Keratinocyte (primary cell): ENCODE results near the gene TIMM22. TPM values are rescaled to one million over a fixed set of nuclear protein-coding genes. Genes with fewer than 3 reads are reported as not detected.

Experiments used
- DNase-seq: peaks from one replicate; pipeline ENCODE4 v3.0.0-alpha.2; 2011; ENCODE audit warnings: low read depth, missing footprints, low spot score
- FAIRE-seq: peaks from 2 replicates; lab custom pipeline; 2011; peaks lifted over from hg19 to GRCh38; lab: Jason Lieb, UNC
- H2AFZ ChIP-seq: 2 replicates; pipeline ENCODE4 v1.6.0; 2012; ENCODE audit warnings: low read length, control low read depth, inconsistent platforms; ENCODE audit not compliant: control insufficient read depth
- H3K27ac ChIP-seq: 2 replicates; pipeline ENCODE4 v1.5.1; 2011; ENCODE audit warnings: low read length; ENCODE audit not compliant: control insufficient read depth, insufficient read depth
- H3K27me3 ChIP-seq: 3 replicates; pipeline ENCODE4 v1.6.0; 2011; ENCODE audit warnings: low read length; ENCODE audit not compliant: control insufficient read depth, insufficient read depth; ENCODE audit errors: extremely low read depth
- H3K36me3 ChIP-seq, 2 experiments: 2 replicates in 1 of 2; 3 replicates in 1 of 2; pipeline ENCODE4 v1.5.1; 2011; ENCODE audit warnings: low read length in 2 of 2, mild to moderate bottlenecking in 1 of 2; ENCODE audit not compliant: control insufficient read depth in 2 of 2, insufficient read depth in 2 of 2; ENCODE audit errors: extremely low read depth in 1 of 2
- H3K4me1 ChIP-seq: 3 replicates; pipeline ENCODE4 v1.5.1; 2011; ENCODE audit warnings: low read length; ENCODE audit not compliant: control insufficient read depth, insufficient read depth; ENCODE audit errors: extremely low read depth
- H3K4me2 ChIP-seq: 3 replicates; pipeline ENCODE4 v1.6.0; 2011; ENCODE audit warnings: low read depth, low read length; ENCODE audit not compliant: control insufficient read depth, insufficient read depth; ENCODE audit errors: extremely low read depth
- H3K4me3 ChIP-seq, 3 experiments: fragments of 200-600 bp in 1 of 3; sonication (generic) in 1 of 3; 2 replicates in 2 of 3; 3 replicates in 1 of 3; pipeline ENCODE4 v1.5.1; 2011 to 2016; ENCODE audit warnings: low read length in 3 of 3, mild to moderate bottlenecking in 3 of 3, control low read depth in 2 of 3, inconsistent platforms in 1 of 3, low read depth in 1 of 3, mixed read lengths in 1 of 3, mixed run types in 1 of 3, moderate library complexity in 1 of 3; ENCODE audit not compliant: control insufficient read depth in 2 of 3, insufficient read depth in 2 of 3; ENCODE audit errors: extremely low read depth in 1 of 3
- H3K79me2 ChIP-seq: 2 replicates; pipeline ENCODE4 v1.6.0; 2012; ENCODE audit warnings: low read length; ENCODE audit not compliant: control insufficient read depth, insufficient read depth
- H3K9ac ChIP-seq: 3 replicates; pipeline ENCODE4 v1.6.0; 2011; ENCODE audit warnings: low read length; ENCODE audit not compliant: control insufficient read depth, insufficient read depth; ENCODE audit errors: extremely low read depth
- H3K9me1 ChIP-seq: 3 replicates; pipeline ENCODE4 v1.6.0; 2011; ENCODE audit warnings: low read length; ENCODE audit not compliant: control insufficient read depth, insufficient read depth; ENCODE audit errors: extremely low read depth
- H3K9me3 ChIP-seq: 2 replicates; pipeline ENCODE4 v1.5.1; 2012; ENCODE audit warnings: low read depth, low read length; ENCODE audit not compliant: control insufficient read depth
- H4K20me1 ChIP-seq: 3 replicates; pipeline ENCODE4 v1.6.0; 2011; ENCODE audit warnings: low read length; ENCODE audit not compliant: control insufficient read depth, insufficient read depth; ENCODE audit errors: extremely low read depth
- CTCF ChIP-seq, 3 experiments: IDR thresholded peaks in 1 of 3; conservative IDR thresholded peaks in 1 of 3; optimal IDR thresholded peaks in 1 of 3; 2 replicates in 2 of 3; 3 replicates in 1 of 3; pipeline versions ENCODE3 to v1.5.1; 2011; ENCODE audit warnings: low read length in 3 of 3, mild to moderate bottlenecking in 3 of 3, moderate library complexity in 2 of 3, control low read depth in 1 of 3, inconsistent platforms in 1 of 3; ENCODE audit not compliant: insufficient read depth in 2 of 3; ENCODE audit errors: extremely low read depth in 1 of 3
- EZH2 ChIP-seq: IDR thresholded peaks from one replicate; pipeline ENCODE4 v1.6.1; 2012; ENCODE audit warnings: inconsistent platforms, mild to moderate bottlenecking, low read length, moderate library complexity
- dilution Hi-C: fragments of 300-500 bp; cut with MboI; formaldehyde crosslinking; loops from one replicate; pipeline ENCODE4 v1.7.0; 2020; ENCODE audit warnings: low sequenced_read_pairs; ENCODE audit not compliant: extremely low pct_ligation_motif_present
- polyA plus RNA-seq, 5 experiments: library from polyadenylated mRNA; depleted of rRNA in 3 of 5; stranded (reverse) in 3 of 5; stranded (forward) in 1 of 5; unstranded in 1 of 5; fragments of >200 nt; gene quantifications; 1 replicate in 1 of 5; 2 replicates in 3 of 5; 3 replicates in 1 of 5; pipeline versions ENCODE4 v1.2.1 to v1.2.3, GENCODE V29; 2011 to 2012; ENCODE audit warnings: missing spikeins in 2 of 5, low read depth in 1 of 5, low replicate concordance in 1 of 5

The TIMM22 gene
- polyA plus RNA-seq, 1 donor (not counting 4 experiments of a cell fraction or from before 2014, with no cell fraction given) = 14.4 TPM

- H3K27me3 ChIP-seq = no peaks in the 10 kb centered on the region
- no peaks in the 10 kb centered on the region for H3K9me1 ChIP-seq
- no peak for TF ChIP-seq EZH2
- TF ChIP-seq CTCF (optimal IDR thresholded peaks at IDR 0.05 in 1 of 3, IDR thresholded peaks at IDR 0.05 in 1 of 3, conservative IDR thresholded peaks at IDR 0.05 in 1 of 3; ENCODE audit: extremely low read depth in 1 of 3, insufficient read depth in 2 of 3, low read length in 3 of 3) = no peak
- no peak overlapping the region for H3K4me3 ChIP-seq
- DNase-seq = no peak
- H3K27ac ChIP-seq = no peak overlapping the region
- H3K36me3 ChIP-seq = peaks cover 10 to 28% of the 10 kb centered on the region in 2 experiments
- H3K9me3 ChIP-seq = no peaks in the 10 kb centered on the region
- peak overlapping the region; percentile 22 for H3K4me2 ChIP-seq
- H4K20me1 ChIP-seq = peaks cover 3% of the 10 kb centered on the region
- FAIRE-seq = no peak
- H3K4me1 ChIP-seq = peaks cover 24% of the 10 kb centered on the region
- no peak overlapping the region for H3K9ac ChIP-seq
- dilution Hi-C loops = no loop called here
- no peaks in the 10 kb centered on the region for H3K79me2 ChIP-seq
- no peak overlapping the region for H2AFZ ChIP-seq
Measured at GRCh38 chr17:1006054-1006453, 9.1 kb downstream of the TIMM22 start.

- H3K4me2 ChIP-seq = no peak overlapping the region
- TF ChIP-seq CTCF (optimal IDR thresholded peaks at IDR 0.05 in 1 of 3, IDR thresholded peaks at IDR 0.05 in 1 of 3, conservative IDR thresholded peaks at IDR 0.05 in 1 of 3; ENCODE audit: extremely low read depth in 1 of 3, insufficient read depth in 2 of 3, low read length in 3 of 3) = no peak
- no peak for TF ChIP-seq EZH2
- no peak overlapping the region for H2AFZ ChIP-seq
- H3K27me3 ChIP-seq = no peaks in the 10 kb centered on the region
- dilution Hi-C loops = no loop called here
- no peak overlapping the region for H3K27ac ChIP-seq
- no peak for DNase-seq
- H3K9me1 ChIP-seq = no peaks in the 10 kb centered on the region
- no peak for FAIRE-seq
- no peak overlapping the region for H3K4me3 ChIP-seq
- no peaks in the 10 kb centered on the region for H3K9me3 ChIP-seq
- H3K79me2 ChIP-seq = no peaks in the 10 kb centered on the region
- H3K9ac ChIP-seq = no peak overlapping the region
- H4K20me1 ChIP-seq = peaks cover 2% of the 10 kb centered on the region
- H3K36me3 ChIP-seq = peaks cover 7 to 16% of the 10 kb centered on the region in 2 experiments
- H3K4me1 ChIP-seq = peaks cover 11% of the 10 kb centered on the region
Measured at GRCh38 chr17:1007310-1008007, 10.5 kb downstream of the TIMM22 start.
